Measurements from ENCODE around the gene AQP6. TPM values are rescaled to one million over a fixed set of nuclear protein-coding genes. Genes with fewer than 3 reads are reported as not detected.

The AQP6 gene
- total and polyA plus RNA-seq, 2 experiments from 2014 or later, result not detected

DNA sequence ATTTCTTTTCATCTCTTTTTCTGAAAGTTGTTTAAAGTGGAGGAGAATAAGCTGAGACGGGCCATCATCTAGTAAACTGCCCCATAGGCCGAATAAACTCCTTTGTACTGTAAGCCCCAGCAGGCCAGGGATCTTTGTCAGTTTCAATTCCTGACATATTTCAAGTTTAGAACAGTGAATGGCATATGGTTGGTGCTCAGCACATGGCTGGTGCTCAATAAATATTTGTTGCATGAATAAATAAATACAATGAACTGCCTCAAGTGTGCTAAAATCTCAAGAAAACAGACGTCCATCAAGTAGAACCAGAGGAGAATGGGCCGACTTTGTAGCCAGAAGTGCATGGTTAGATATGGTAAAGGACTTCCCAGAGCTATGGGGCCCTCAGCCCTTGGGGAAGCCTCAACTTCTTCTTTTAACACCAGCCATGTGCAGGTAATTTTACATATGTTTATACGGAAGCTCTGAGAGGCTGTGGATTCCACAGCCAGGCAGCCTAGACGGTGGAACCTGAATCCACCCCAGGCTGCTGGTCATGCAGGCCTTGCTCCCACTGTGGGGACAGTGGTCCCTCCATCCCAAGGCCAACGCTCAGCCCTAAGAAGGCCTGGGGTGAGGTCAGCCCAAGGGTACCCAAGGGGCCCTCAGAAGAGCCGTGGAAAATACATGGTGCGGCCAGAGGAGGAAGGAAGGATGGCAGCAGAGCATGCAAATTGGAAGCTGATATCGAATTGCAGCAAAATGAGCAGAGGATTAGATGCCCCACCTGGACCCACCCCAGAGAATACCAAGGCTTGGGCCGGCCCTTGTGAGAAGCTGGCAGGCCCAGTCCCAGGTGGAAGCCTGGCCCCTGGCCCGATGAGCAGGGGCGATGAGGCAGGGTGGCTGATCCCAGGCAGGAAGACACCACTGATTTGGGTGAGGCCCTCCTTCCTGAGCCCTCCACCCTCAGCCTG, 30.9 kb upstream of the AQP6 start:
- no peak overlapping the region for H3K27ac ChIP-seq
- no peaks in the 10 kb centered on the region for H3K27me3 ChIP-seq (replicated peaks; ENCODE audit: insufficient read depth)
- no peaks in the 10 kb centered on the region for H3K9me2 ChIP-seq (ENCODE audit: insufficient read depth)
- WGBS, 2 experiments (ENCODE audit: low coverage in 1 of 2, low lambda C conversion rate in 2 of 2, missing lambda C conversion rate in 2 of 2), result 74 to 84% methylated on average over 12 to 13 of the region's 13 CpGs
- TF ChIP-seq EZH2phosphoT487 (IDR thresholded peaks at IDR 0.05; ENCODE audit: insufficient read depth, low read depth), result no peak
- no peak for TF ChIP-seq EZH2 (IDR thresholded peaks at IDR 0.05; ENCODE audit: insufficient read depth, poor library complexity, severe bottlenecking)
- H3K4me2 ChIP-seq (ENCODE audit: unreplicated experiment), result no peak overlapping the region
- H2AFZ ChIP-seq, result no peak overlapping the region
- H3K9ac ChIP-seq, result no peak overlapping the region
- H3F3A ChIP-seq (ENCODE audit: insufficient read depth), result no peaks in the 10 kb centered on the region
- in situ Hi-C loops (cut with MboI), result no loop called here
- H3K9me3 ChIP-seq (ENCODE audit: low read depth), result no peaks in the 10 kb centered on the region
- DNase-seq, result no peak
- no peaks in the 10 kb centered on the region for H3K4me1 ChIP-seq (ENCODE audit: insufficient read depth)
- no peaks in the 10 kb centered on the region for H3K36me3 ChIP-seq (ENCODE audit: low read depth)
- no peak overlapping the region for H3K4me3 ChIP-seq
- no peaks in the 10 kb centered on the region for H4K20me1 ChIP-seq (ENCODE audit: insufficient read depth)
- no peaks in the 10 kb centered on the region for H3K79me2 ChIP-seq (ENCODE audit: insufficient read depth)

DNA sequence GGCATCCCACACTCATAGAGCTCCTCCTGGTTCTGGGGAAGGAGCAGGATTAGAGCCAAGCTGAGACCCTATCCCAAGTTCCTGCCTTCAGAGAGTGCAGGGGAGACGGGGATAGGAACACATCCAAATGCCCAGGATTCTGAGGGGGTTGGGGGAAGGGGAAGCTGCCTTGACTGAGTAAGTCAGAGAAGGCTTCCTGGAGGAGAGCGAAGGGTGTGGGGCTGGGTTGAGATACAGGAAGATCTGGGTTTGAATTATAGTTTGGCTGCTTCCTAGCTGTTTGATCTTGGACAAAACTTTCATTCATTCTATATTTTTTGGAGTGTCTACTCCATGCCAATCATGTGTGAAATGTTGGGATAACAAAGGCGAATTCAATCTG, 30.2 kb upstream of the AQP6 start:
- no peak overlapping the region for H2AFZ ChIP-seq
- H3K36me3 ChIP-seq (ENCODE audit: low read depth), result no peaks in the 10 kb centered on the region
- H3K9me2 ChIP-seq (ENCODE audit: insufficient read depth), result no peaks in the 10 kb centered on the region
- H3K4me3 ChIP-seq, result no peak overlapping the region
- H3K4me1 ChIP-seq (ENCODE audit: insufficient read depth), result no peaks in the 10 kb centered on the region
- no peaks in the 10 kb centered on the region for H3K27me3 ChIP-seq (replicated peaks; ENCODE audit: insufficient read depth)
- H3K4me2 ChIP-seq (ENCODE audit: unreplicated experiment), result no peak overlapping the region
- DNase-seq, result no peak
- 88 to 94% methylated on average over 3 of the region's 3 CpGs for WGBS, 2 experiments (ENCODE audit: low coverage in 1 of 2, low lambda C conversion rate in 2 of 2, missing lambda C conversion rate in 2 of 2)
- H3F3A ChIP-seq (ENCODE audit: insufficient read depth), result no peaks in the 10 kb centered on the region
- no peak overlapping the region for H3K9ac ChIP-seq
- no peaks in the 10 kb centered on the region for H3K79me2 ChIP-seq (ENCODE audit: insufficient read depth)
- in situ Hi-C loops (cut with MboI), result no loop called here
- no peaks in the 10 kb centered on the region for H4K20me1 ChIP-seq (ENCODE audit: insufficient read depth)
- no peaks in the 10 kb centered on the region for H3K9me3 ChIP-seq (ENCODE audit: low read depth)
- TF ChIP-seq EZH2 (IDR thresholded peaks at IDR 0.05; ENCODE audit: insufficient read depth, poor library complexity, severe bottlenecking), result no peak
- no peak for TF ChIP-seq EZH2phosphoT487 (IDR thresholded peaks at IDR 0.05; ENCODE audit: insufficient read depth, low read depth)
- H3K27ac ChIP-seq, result no peak overlapping the region

DNA sequence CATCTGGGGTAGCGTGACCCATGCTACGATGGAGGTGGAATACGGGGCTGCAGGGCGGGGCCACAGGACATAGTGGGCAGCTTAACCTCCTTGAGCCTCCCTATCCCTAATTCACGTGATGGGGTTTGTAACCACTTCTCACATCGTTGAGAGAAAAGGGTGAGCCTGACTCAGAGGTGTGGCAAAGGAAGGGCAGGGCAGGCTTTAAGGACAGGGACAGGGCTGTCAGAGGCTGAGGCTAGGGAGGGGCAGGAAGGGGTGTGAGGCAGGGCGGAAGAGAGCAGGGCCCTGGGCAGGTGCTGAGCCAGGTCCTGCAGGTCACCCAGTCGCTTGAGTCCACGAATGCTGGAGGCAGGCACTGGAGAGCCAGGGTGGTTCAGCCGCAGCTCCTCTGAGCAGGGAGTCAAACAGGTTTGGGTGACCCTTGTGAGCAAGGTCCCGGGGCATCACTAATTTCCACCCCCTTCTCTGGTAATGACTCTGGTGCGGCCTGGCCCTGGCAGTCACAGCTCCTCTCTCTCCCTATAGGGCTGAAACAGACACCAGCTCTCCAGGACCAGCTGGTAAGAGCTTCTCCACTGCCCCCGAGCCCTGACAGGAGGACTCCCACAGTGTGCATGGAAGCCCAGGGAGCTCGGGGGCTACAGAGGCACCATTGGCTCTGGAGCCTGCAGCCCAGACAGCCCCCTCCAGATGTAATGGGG, 29.7 kb upstream of the AQP6 start:
- H3K4me2 ChIP-seq (ENCODE audit: unreplicated experiment), result no peak overlapping the region
- H3K4me3 ChIP-seq, result no peak overlapping the region

DNA sequence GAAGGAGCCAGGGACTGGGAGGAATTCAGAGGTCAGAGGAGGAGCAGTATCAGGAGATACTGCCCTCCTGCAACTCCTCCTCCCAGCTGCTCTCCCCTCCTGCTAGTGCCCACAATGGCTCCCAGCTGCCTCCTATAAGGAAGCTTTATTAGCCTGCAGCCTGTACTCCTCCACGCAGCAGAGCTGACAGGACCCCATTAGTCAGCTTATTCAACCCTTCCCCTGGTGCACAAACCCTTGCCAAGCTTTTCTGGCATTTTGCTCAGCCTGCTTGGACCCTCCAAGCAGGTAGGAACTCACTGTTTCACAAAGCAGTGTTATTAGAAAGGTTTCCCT, 29.2 kb upstream of the AQP6 start:
- TF ChIP-seq EZH2phosphoT487 (IDR thresholded peaks at IDR 0.05; ENCODE audit: insufficient read depth, low read depth), result no peak
- TF ChIP-seq EZH2 (IDR thresholded peaks at IDR 0.05; ENCODE audit: insufficient read depth, poor library complexity, severe bottlenecking), result no peak
- no peaks in the 10 kb centered on the region for H3K79me2 ChIP-seq (ENCODE audit: insufficient read depth)
- no peaks in the 10 kb centered on the region for H3K27me3 ChIP-seq (replicated peaks; ENCODE audit: insufficient read depth)
- no peak overlapping the region for H2AFZ ChIP-seq
- no peaks in the 10 kb centered on the region for H3K9me2 ChIP-seq (ENCODE audit: insufficient read depth)
- no peaks in the 10 kb centered on the region for H3K36me3 ChIP-seq (ENCODE audit: low read depth)
- H4K20me1 ChIP-seq (ENCODE audit: insufficient read depth), result no peaks in the 10 kb centered on the region
- no peaks in the 10 kb centered on the region for H3K4me1 ChIP-seq (ENCODE audit: insufficient read depth)
- no peaks in the 10 kb centered on the region for H3K9me3 ChIP-seq (ENCODE audit: low read depth)
- no peak overlapping the region for H3K4me2 ChIP-seq (ENCODE audit: unreplicated experiment)
- no peak for DNase-seq
- in situ Hi-C loops (cut with MboI), result no loop called here
- H3F3A ChIP-seq (ENCODE audit: insufficient read depth), result no peaks in the 10 kb centered on the region
- no peak overlapping the region for H3K27ac ChIP-seq
- H3K4me3 ChIP-seq, result no peak overlapping the region
- no peak overlapping the region for H3K9ac ChIP-seq
- WGBS, 2 experiments (ENCODE audit: low coverage in 1 of 2, low lambda C conversion rate in 2 of 2, missing lambda C conversion rate in 2 of 2), result 100% methylated on average over 1 of the region's 1 CpG

More for the DNA sequence above, 29.7 kb upstream of the AQP6 start:
- H3K9me3 ChIP-seq (ENCODE audit: low read depth), result no peaks in the 10 kb centered on the region
- H3K27ac ChIP-seq, result no peak overlapping the region
- WGBS, 2 experiments (ENCODE audit: low coverage in 1 of 2, low lambda C conversion rate in 2 of 2, missing lambda C conversion rate in 2 of 2), result 92 to 95% methylated on average over 14 of the region's 14 CpGs
- no peaks in the 10 kb centered on the region for H3K9me2 ChIP-seq (ENCODE audit: insufficient read depth)
- H3K79me2 ChIP-seq (ENCODE audit: insufficient read depth), result no peaks in the 10 kb centered on the region
- H3K36me3 ChIP-seq (ENCODE audit: low read depth), result no peaks in the 10 kb centered on the region
- in situ Hi-C loops (cut with MboI), result no loop called here
- H3K9ac ChIP-seq, result no peak overlapping the region
- no peak for DNase-seq
- TF ChIP-seq EZH2 (IDR thresholded peaks at IDR 0.05; ENCODE audit: insufficient read depth, poor library complexity, severe bottlenecking), result no peak
- no peak for TF ChIP-seq EZH2phosphoT487 (IDR thresholded peaks at IDR 0.05; ENCODE audit: insufficient read depth, low read depth)
- H2AFZ ChIP-seq, result no peak overlapping the region
- H3K27me3 ChIP-seq (replicated peaks; ENCODE audit: insufficient read depth), result no peaks in the 10 kb centered on the region
- no peaks in the 10 kb centered on the region for H3F3A ChIP-seq (ENCODE audit: insufficient read depth)
- H3K4me1 ChIP-seq (ENCODE audit: insufficient read depth), result no peaks in the 10 kb centered on the region
- H4K20me1 ChIP-seq (ENCODE audit: insufficient read depth), result no peaks in the 10 kb centered on the region

All from GM23248 (cell line).